Parathyroid adenoma (tissue), 2 donors: Measurements from ENCODE around the gene THOP1.
A peak's percentile ranks its signal among the peaks of the same experiment; 100 is the strongest.

Experiments
- H2AFZ ChIP-seq: fragments of 300-600 bp; sonication (generic); one replicate; pipeline ENCODE4 v1.7.0; 2017; ENCODE audit warnings: antibody characterized with exemption, mild to moderate bottlenecking
- H3K27ac ChIP-seq: fragments of 300-600 bp; sonication (generic); one replicate; pipeline ENCODE4 v1.7.0; 2017
- H3K27me3 ChIP-seq: fragments of 300-600 bp; sonication (generic); one replicate; pipeline ENCODE4 v1.7.0; 2017; ENCODE audit warnings: low read length; ENCODE audit not compliant: control insufficient read depth, insufficient read depth
- H3K36me3 ChIP-seq: fragments of 300-600 bp; sonication (generic); one replicate; pipeline ENCODE4 v1.7.0; 2017; ENCODE audit warnings: low read length; ENCODE audit not compliant: control insufficient read depth, insufficient read depth
- H3K4me1 ChIP-seq: fragments of 300-600 bp; sonication (generic); one replicate; pipeline ENCODE4 v1.7.0; 2017; ENCODE audit warnings: control low read depth
- H3K4me2 ChIP-seq: fragments of 300-600 bp; sonication (generic); one replicate; pipeline ENCODE4 v1.7.0; 2017; ENCODE audit warnings: low read length
- H3K4me3 ChIP-seq: fragments of 300-600 bp; sonication (generic); one replicate; pipeline ENCODE4 v1.7.0; 2017; ENCODE audit warnings: low read depth, low read length
- H3K79me2 ChIP-seq: fragments of 300-600 bp; sonication (generic); one replicate; pipeline ENCODE4 v1.7.0; 2017; ENCODE audit warnings: control low read depth
- H3K9ac ChIP-seq: fragments of 300-600 bp; sonication (generic); one replicate; pipeline ENCODE4 v1.7.0; 2017; ENCODE audit warnings: mild to moderate bottlenecking
- H3K9me3 ChIP-seq: fragments of 300-600 bp; sonication (generic); one replicate; pipeline ENCODE4 v1.7.0; 2017; ENCODE audit warnings: low read length; ENCODE audit not compliant: control insufficient read depth
- CTCF ChIP-seq: fragments of 300-600 bp; sonication (generic); IDR thresholded peaks from one replicate; pipeline ENCODE4 v1.7.0; 2017; ENCODE audit warnings: antibody characterized with exemption, mild to moderate bottlenecking
- donor health status: primary hyperparathyroidism.

The THOP1 gene

GRCh38 chr19:2783781-2784145 is 1.5 kb upstream of the THOP1 start:
- H3K4me1 ChIP-seq = peaks cover 8% of the 10 kb centered on the region
- H3K4me3 ChIP-seq = peak overlapping the region; percentile 86

GRCh38 chr19:2787115-2787514 is 1.8 kb downstream of the THOP1 start:
- Histone ChIP-seq H3K36me3 (no peaks in the 10 kb centered on the region), H3K27me3 (no peaks in the 10 kb centered on the region), H3K9ac (no peak overlapping the region), H3K79me2 (peaks cover 16% of the 10 kb centered on the region), H3K27ac (no peak overlapping the region), H2AFZ (no peak overlapping the region), H3K4me3 (no peak overlapping the region), H3K4me1 (peaks cover 4% of the 10 kb centered on the region), H3K9me3 (no peaks in the 10 kb centered on the region), H3K4me2 (no peak overlapping the region)
- no peak for TF ChIP-seq CTCF

More at GRCh38 chr19:2783781-2784145, 1.5 kb upstream of the THOP1 start:
- no peak for TF ChIP-seq CTCF
- Histone ChIP-seq H3K9me3 (no peaks in the 10 kb centered on the region), H3K36me3 (no peaks in the 10 kb centered on the region), H2AFZ (peak overlapping the region; percentile 61), H3K27me3 (no peaks in the 10 kb centered on the region), H3K79me2 (peaks cover 47% of the 10 kb centered on the region), H3K4me2 (peak overlapping the region; percentile 69), H3K9ac (no peak overlapping the region), H3K27ac (peak overlapping the region; percentile 62)

- Histone ChIP-seq H3K27ac (no peak overlapping the region), H3K9ac (no peak overlapping the region), H2AFZ (no peak overlapping the region), H3K27me3 (no peaks in the 10 kb centered on the region), H3K79me2 (peaks cover 6% of the 10 kb centered on the region), H3K4me1 (peaks cover 4% of the 10 kb centered on the region), H3K4me3 (no peak overlapping the region), H3K9me3 (no peaks in the 10 kb centered on the region), H3K36me3 (no peaks in the 10 kb centered on the region), H3K4me2 (no peak overlapping the region)
- no peak for TF ChIP-seq CTCF
These were observed 2.9 kb downstream of the THOP1 start for GRCh38 chr19:2788237-2788636.

- Histone ChIP-seq H3K27ac (no peak overlapping the region), H3K9ac (no peak overlapping the region), H3K4me1 (no peaks in the 10 kb centered on the region), H3K4me3 (no peak overlapping the region), H2AFZ (no peak overlapping the region), H3K36me3 (no peaks in the 10 kb centered on the region), H3K4me2 (no peak overlapping the region), H3K27me3 (no peaks in the 10 kb centered on the region), H3K9me3 (no peaks in the 10 kb centered on the region), H3K79me2 (peaks cover 5% of the 10 kb centered on the region)
- TF ChIP-seq CTCF = no peak
These were observed 4.9 kb downstream of the THOP1 start for GRCh38 chr19:2790194-2790556.

- no peak overlapping the region for H3K4me3 ChIP-seq
- no peaks in the 10 kb centered on the region for H3K27me3 ChIP-seq
- H3K27ac ChIP-seq = no peak overlapping the region
- no peaks in the 10 kb centered on the region for H3K9me3 ChIP-seq
- H3K79me2 ChIP-seq = peaks cover 7% of the 10 kb centered on the region
- no peak overlapping the region for H3K9ac ChIP-seq
- no peak for TF ChIP-seq CTCF
- H2AFZ ChIP-seq = no peak overlapping the region
- no peak overlapping the region for H3K4me2 ChIP-seq
- no peaks in the 10 kb centered on the region for H3K36me3 ChIP-seq
- no peaks in the 10 kb centered on the region for H3K4me1 ChIP-seq
These were observed 5.4 kb downstream of the THOP1 start for GRCh38 chr19:2790557-2791271.
